Stomach smooth muscle (tissue), 2 donors: ENCODE data around the gene TNS4.

Experiments used
- H3K27ac ChIP-seq: one replicate; pipeline ENCODE4 v1.7.0; 2013; ENCODE audit warnings: mild to moderate bottlenecking, low read length, inconsistent platforms
- H3K27me3 ChIP-seq, 2 donors: one replicate each; pipeline ENCODE4 v1.7.0; 2013; ENCODE audit warnings: low read length in 2 of 2; ENCODE audit not compliant: insufficient read depth in 2 of 2, control insufficient read depth in 1 of 2
- H3K36me3 ChIP-seq, 2 donors: one replicate each; pipeline ENCODE4 v1.7.0; 2013; ENCODE audit warnings: low read length in 2 of 2; ENCODE audit not compliant: control insufficient read depth in 2 of 2, insufficient read depth in 2 of 2
- H3K4me1 ChIP-seq: one replicate; pipeline ENCODE4 v1.7.0; 2013; ENCODE audit warnings: low read length; ENCODE audit not compliant: control insufficient read depth, insufficient read depth
- H3K4me3 ChIP-seq, 2 donors: one replicate each; pipeline ENCODE4 v1.7.0; 2013; ENCODE audit warnings: low read length in 2 of 2
- H3K9ac ChIP-seq, 2 donors: one replicate each; pipeline ENCODE4 v1.7.0; 2013; ENCODE audit warnings: low read length in 2 of 2, mild to moderate bottlenecking in 1 of 2
- H3K9me3 ChIP-seq, 2 donors: one replicate each; pipeline ENCODE4 v1.7.0; 2013; ENCODE audit warnings: low read length in 2 of 2; ENCODE audit not compliant: control insufficient read depth in 2 of 2
- donor health status: healthy.
- donor health status: Pancreatic carcinoma.

The TNS4 gene

GRCh38 chr17:40460604-40460967 lies 40.8 kb downstream of the TNS4 start:
- peaks cover 80% of the 10 kb centered on the region for H3K4me1 ChIP-seq
- no peaks in the 10 kb centered on the region for H3K9me3 ChIP-seq
- H3K36me3 ChIP-seq: peaks cover 18 to 25% of the 10 kb centered on the region in 2 donors
- H3K9ac ChIP-seq: peak overlapping the region in 1 of 2 donors; percentile 29
- H3K4me3 ChIP-seq: no peak overlapping the region
- H3K27ac ChIP-seq: peak overlapping the region; percentile 77
- no peaks in the 10 kb centered on the region for H3K27me3 ChIP-seq

DNA sequence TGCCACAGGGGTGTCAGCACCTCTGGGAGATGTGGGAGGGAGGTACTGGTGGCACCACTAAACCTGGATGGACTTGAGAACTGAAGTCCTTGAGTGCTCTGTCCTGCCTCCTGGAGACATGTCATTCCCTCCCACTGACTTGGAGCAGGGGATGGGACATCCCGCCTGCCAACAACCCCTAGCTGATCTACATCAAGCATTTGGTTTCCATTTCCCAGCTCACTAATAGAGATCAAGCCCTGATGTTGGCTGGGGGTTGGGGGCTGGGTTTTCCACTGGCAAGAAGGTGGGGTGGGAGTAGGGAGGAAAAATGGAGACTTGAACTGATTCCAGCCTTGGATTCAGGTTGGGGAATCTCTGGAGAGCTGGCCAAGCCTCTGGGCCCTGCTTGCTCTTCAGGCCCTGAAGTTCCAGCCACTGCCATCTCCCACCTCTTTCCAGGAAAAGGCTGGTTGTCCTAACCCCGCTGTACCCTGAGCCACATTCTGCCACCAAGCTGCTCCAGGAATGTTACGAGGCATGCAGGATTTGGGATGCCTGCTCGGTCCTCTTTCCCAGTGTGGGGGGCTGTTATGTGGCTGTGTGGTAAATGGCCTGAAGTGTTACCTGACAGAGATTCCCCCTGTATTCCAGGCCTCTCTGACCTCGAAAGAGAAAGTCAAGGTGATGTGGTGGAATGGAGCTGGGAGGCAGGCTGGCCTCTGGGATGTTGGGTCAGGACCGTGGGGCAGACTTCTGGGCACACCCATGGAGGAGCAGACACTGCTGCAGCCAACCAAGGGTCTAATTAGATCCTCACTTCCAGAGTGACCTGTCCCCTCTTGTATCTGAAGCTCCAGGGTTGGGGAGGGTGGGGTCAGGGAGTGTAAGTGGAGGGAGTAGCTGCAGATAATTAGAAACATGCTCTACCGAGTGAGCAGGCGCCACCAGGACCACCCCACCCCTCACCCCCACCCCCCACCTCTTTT lies 41.5 kb downstream of the TNS4 start:
- Histone ChIP-seq H3K27me3 (no peaks in the 10 kb centered on the region), H3K27ac (peak overlapping the region; percentile 81), H3K9me3 (no peaks in the 10 kb centered on the region), H3K36me3 (peaks cover 22 to 25% of the 10 kb centered on the region in 2 donors), H3K4me3 (no peak overlapping the region), H3K9ac (peak overlapping the region in 1 of 2 donors; percentile 21), H3K4me1 (peaks cover 83% of the 10 kb centered on the region)

DNA sequence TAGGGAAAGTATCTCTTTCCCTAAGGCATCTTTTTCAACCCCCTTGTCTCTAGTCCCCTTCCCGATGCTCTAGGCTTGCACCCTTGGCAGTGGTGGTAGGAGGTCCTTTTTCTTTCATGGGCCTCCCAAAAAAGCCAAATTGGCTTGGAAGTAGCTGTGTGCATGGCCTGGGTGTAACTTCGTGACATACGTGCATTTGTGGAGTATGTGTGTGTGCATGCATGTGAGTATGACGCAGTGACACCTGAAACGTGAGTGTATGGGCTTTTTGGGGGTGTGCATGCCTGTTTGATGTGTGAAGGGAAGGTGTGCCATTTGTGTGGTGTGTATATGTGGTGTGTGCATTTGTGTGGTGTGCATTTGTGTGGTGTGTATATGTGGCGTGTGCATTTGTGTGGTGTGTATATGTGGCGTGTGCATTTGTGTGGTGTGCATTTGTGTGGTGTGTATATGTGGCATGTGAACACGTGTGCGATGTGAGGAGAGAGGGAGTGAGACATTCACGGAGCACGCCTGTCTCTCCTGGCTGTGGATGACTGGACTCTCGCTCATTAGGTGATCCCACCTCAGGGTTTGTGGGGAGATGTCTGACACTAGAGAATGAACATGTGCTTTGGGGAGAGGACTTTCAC lies 42.5 kb downstream of the TNS4 start:
- H3K4me1 ChIP-seq: peaks cover 90% of the 10 kb centered on the region
- H3K27ac ChIP-seq: peak overlapping the region; percentile 81
- peak overlapping the region in 1 of 2 donors; percentile 21 for H3K9ac ChIP-seq
- peaks cover 31 to 34% of the 10 kb centered on the region in 2 donors for H3K36me3 ChIP-seq
- H3K4me3 ChIP-seq: no peak overlapping the region
- no peaks in the 10 kb centered on the region for H3K9me3 ChIP-seq
- no peaks in the 10 kb centered on the region for H3K27me3 ChIP-seq

DNA sequence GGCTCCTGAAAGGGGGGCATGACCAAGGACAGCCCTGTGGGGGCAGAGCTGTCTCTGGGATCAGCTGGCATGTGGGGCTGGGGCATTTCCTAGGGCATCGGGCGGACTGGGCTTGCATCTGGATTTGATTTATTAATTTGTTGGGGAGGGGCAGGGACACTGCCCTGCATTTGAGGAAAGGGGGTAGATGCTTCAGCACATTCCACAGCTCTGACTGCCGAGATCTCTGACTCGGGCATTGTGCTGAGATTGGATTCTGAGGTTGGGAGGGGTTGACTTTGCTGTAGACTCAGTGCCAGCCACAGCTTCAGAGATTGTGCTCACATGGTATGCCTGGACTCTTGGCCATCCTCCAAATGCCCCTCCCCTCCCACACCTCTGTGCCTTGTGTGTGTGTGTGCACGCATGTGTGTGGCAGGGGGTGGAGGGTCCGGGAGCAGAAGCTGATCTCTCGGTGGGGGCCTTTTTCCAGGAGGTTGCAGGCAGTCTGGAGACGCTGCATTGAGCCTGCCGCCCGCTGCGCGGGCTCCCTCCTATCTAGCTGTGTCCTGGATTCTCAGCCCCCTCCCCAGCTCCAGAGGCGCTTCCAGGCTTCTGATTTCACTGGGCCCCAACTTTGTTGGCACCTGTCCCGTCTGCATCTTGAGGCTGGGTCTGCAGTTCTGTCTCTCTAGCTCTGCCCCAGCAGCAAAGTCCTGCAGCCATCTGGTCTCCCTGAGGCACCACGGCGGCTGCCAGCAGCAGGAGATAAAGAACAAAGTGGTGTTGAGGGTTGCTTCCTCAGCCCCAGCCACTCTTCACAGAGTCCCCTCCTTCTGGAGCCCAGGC lies 43.2 kb downstream of the TNS4 start:
- peak overlapping the region in 1 of 2 donors; percentile 15 for H3K4me3 ChIP-seq
- H3K9ac ChIP-seq: no peak overlapping the region
- H3K36me3 ChIP-seq: peaks cover 38 to 40% of the 10 kb centered on the region in 2 donors
- H3K27me3 ChIP-seq: no peaks in the 10 kb centered on the region
- H3K27ac ChIP-seq: peak overlapping the region; percentile 81
- peaks cover 92% of the 10 kb centered on the region for H3K4me1 ChIP-seq
- H3K9me3 ChIP-seq: no peaks in the 10 kb centered on the region

- Histone ChIP-seq H3K4me1 (peaks cover 92% of the 10 kb centered on the region), H3K9me3 (no peaks in the 10 kb centered on the region), H3K36me3 (peaks cover 41 to 44% of the 10 kb centered on the region in 2 donors), H3K27me3 (no peaks in the 10 kb centered on the region), H3K4me3 (no peak overlapping the region), H3K9ac (no peak overlapping the region), H3K27ac (peak overlapping the region; percentile 81)
Measured at GRCh38 chr17:40457369-40457768, 44.1 kb downstream of the TNS4 start.

- H3K4me1 ChIP-seq: peaks cover 91% of the 10 kb centered on the region
- peaks cover 41 to 44% of the 10 kb centered on the region in 2 donors for H3K36me3 ChIP-seq
Measured at GRCh38 chr17:40456396-40456951, 44.9 kb downstream of the TNS4 start.

GRCh38 chr17:40454613-40454995 lies 46.8 kb downstream of the TNS4 start:
- Histone ChIP-seq H3K27me3 (no peaks in the 10 kb centered on the region), H3K9me3 (no peaks in the 10 kb centered on the region), H3K4me1 (peaks cover 92% of the 10 kb centered on the region), H3K9ac (peak overlapping the region in 1 of 2 donors; percentile 42), H3K27ac (peak overlapping the region; percentile 92), H3K36me3 (peaks cover 41 to 44% of the 10 kb centered on the region in 2 donors), H3K4me3 (no peak overlapping the region)

More at GRCh38 chr17:40456396-40456951, 44.9 kb downstream of the TNS4 start:
- Histone ChIP-seq H3K4me3 (peak overlapping the region in 1 of 2 donors; percentile 15), H3K27ac (peak overlapping the region; percentile 81), H3K27me3 (no peaks in the 10 kb centered on the region), H3K9me3 (no peaks in the 10 kb centered on the region), H3K9ac (peak overlapping the region in 1 of 2 donors; percentile 6)

DNA sequence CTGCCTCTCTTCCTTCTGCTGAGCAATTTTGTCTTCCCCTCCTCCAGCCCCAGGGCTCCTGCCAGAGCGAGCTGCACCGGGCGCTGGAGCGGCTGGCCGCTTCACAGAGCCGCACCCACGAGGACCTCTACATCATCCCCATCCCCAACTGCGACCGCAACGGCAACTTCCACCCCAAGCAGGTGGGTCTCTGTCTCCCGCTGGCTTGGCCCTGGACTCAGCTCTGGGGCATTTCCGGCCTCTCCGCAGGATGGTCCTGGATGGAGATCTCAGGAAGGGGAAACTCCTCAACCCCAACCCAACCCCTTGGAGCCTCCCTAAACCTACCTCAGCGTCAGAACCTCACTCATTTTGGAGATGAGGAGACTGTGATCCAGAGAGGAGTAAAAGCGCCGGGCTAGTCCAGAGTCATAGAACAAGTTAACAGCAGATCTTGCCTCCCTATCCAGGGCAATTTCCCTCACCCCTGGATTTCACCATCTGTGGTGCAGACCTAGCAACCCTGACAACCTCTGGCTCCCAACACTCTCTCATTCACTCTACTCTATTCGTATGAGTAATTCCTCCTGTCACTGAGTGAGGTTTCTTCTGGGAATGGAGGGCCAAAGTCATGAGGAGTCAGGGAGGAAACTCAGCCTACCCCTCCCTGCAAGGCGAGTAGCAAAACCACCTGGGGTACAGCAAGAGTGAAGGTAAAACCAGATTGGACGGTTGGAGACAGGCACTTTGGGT lies 47.4 kb downstream of the TNS4 start:
- Histone ChIP-seq H3K4me3 (no peak overlapping the region), H3K27me3 (no peaks in the 10 kb centered on the region), H3K36me3 (peaks cover 41 to 44% of the 10 kb centered on the region in 2 donors), H3K4me1 (peaks cover 89% of the 10 kb centered on the region), H3K27ac (peak overlapping the region; percentile 92), H3K9me3 (no peaks in the 10 kb centered on the region), H3K9ac (peak overlapping the region in 1 of 2 donors; percentile 42)

- peak overlapping the region in 1 of 2 donors; percentile 24 for H3K9ac ChIP-seq
- no peaks in the 10 kb centered on the region for H3K27me3 ChIP-seq
- peaks cover 39 to 41% of the 10 kb centered on the region in 2 donors for H3K36me3 ChIP-seq
- peaks cover 89% of the 10 kb centered on the region for H3K4me1 ChIP-seq
- H3K9me3 ChIP-seq: no peaks in the 10 kb centered on the region
- H3K4me3 ChIP-seq: peak overlapping the region in 1 of 2 donors; percentile 57
- H3K27ac ChIP-seq: peak overlapping the region; percentile 92
Measured at GRCh38 chr17:40452921-40453378, 48.5 kb downstream of the TNS4 start.
